Left ventricle myocardium inferior (tissue), 1 donor: ENCODE measurements around the gene SPOUT1. TPM values are rescaled to one million over a fixed set of nuclear protein-coding genes. Genes with fewer than 3 reads are reported as not detected.

Experiments used
- total RNA-seq: library from RNA; stranded (reverse); fragmentation: NEBNext Ultra II Directional; extraction: Animal tissue kit (Norgen Biotek cat#: 25700); gene quantifications from one replicate; pipeline ENCODE4 v1.2.1, GENCODE V29; 2021
- donor health status: DM: no; HTN: yes; CAD: no; lungs with severe emphysema.

Gene SPOUT1
- total RNA-seq, 1 donor from 2014 or later: 17.5 TPM

Other genes with a start within 250 kb of the SPOUT1 start
- 32.7 TPM for gene DYNC2I2, start 172.9 kb downstream of the SPOUT1 start, total RNA-seq
- 168 TPM for gene SET, start 140.6 kb downstream of the SPOUT1 start, total RNA-seq
- 6.3 TPM for gene PKN3, start 127.3 kb downstream of the SPOUT1 start, total RNA-seq
- 6.3 TPM for gene ZDHHC12, start 105.7 kb downstream of the SPOUT1 start, total RNA-seq
- gene ZER1, start 57.9 kb downstream of the SPOUT1 start, total RNA-seq: 61.6 TPM
- 17.9 TPM for gene TBC1D13, start 42.5 kb downstream of the SPOUT1 start, total RNA-seq
- 75.3 TPM for gene ENDOG, start 11.3 kb downstream of the SPOUT1 start, total RNA-seq
- gene KYAT1, start 52.2 kb upstream of the SPOUT1 start, total RNA-seq: 12.1 TPM
- 19.8 TPM for gene LRRC8A, start 52.3 kb upstream of the SPOUT1 start, total RNA-seq
- gene PHYHD1, start 91.2 kb upstream of the SPOUT1 start, total RNA-seq: 20.3 TPM
- gene DOLK, start 117.8 kb upstream of the SPOUT1 start, total RNA-seq: 8.4 TPM
- 15.9 TPM for gene NUP188, start 117.9 kb upstream of the SPOUT1 start, total RNA-seq
- gene SH3GLB2, start 198.5 kb upstream of the SPOUT1 start, total RNA-seq: 33.9 TPM
- gene MIGA2, start 206.8 kb upstream of the SPOUT1 start, total RNA-seq: 35.6 TPM